Endometrial microvascular endothelial cells (primary cell): ENCODE results near the gene CD9. TPM values are rescaled to one million over a fixed set of nuclear protein-coding genes. Genes with fewer than 3 reads are reported as not detected.
"Not testable (repeated sequence)": the region's sequence is repeated elsewhere in the genome, so short reads cannot be mapped to it uniquely, and the experiment has no call there.

ENCODE experiments used
- in situ Hi-C: cut with HindIII; loops from 2 replicates; pipeline ENCODE4 v1.10.0; 2017; ENCODE audit warnings: low sequenced_read_pairs, low pct_unique_long_range_greater_than_20kb; ENCODE audit errors: inconsistent ontology term
- total RNA-seq: library from RNA; depleted of rRNA; stranded (reverse); fragments of >200 nt; gene quantifications from one replicate; pipeline ENCODE4 v1.2.3, GENCODE V29; 2015; ENCODE audit errors: inconsistent ontology term

The CD9 gene
- total RNA-seq, 1 donor from 2014 or later: 937 TPM

DNA sequence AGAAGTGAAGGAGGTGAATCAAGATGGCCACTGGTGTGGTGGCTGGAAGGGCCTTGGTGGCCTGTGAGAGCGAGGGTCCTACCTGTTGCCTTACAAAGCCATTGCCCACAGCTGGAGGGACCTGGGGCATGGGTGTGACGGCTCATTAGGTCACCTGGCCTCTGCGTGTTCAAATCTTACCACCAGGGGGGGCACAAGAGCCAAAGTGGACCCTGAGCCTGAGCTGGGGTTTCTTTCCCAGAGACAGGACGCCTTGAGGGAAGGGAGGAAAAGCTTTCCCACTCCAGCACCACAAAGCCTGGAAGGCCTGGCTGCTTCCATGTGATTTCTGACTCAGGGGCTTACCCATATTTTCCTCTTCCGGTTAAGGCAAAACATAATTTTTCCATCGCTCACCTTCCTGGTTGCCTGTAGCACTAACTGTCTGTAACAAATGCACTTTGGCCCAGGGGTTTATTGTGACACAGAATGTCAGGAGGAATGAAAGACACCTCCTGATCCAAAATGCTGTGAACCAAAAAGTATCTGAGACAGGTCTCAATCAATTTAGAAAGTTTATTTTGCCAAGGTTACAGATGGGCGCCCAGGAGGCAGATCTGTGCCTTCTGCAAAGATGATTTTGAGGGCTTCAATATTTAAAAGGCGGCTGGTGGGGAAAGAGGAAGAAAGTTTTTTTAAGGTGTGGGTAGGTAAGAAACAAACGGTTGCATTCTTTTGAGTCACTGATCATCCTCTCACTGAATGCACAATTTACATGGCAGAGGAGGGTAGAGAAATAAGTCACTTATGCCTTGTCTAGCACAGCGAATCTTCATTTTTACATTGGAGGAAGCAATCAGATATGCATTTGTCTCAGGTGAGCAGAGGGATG lies 4.3 kb upstream of the CD9 start:
- in situ Hi-C loops: no loop called here

DNA sequence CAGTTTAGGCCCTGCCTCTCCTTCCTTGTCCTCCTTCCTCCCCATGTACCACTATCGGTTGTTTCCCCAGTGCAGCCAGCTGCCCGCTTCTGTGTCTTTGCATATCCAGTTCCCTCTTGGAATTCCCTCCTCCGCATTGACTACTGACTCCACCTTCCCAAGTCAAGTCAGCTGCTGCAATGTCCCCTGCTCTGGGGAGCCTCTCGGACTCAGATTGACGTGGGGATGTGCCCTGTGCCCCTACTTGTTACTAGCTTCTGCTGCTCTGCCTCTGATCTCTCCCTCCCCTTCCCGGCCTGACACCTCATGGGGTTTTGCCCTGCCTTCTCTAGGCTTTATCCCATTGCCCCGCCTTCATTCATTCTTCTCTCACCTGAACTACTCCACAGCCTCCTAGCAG lies 2.1 kb upstream of the CD9 start:
- in situ Hi-C loops: no loop called here

DNA sequence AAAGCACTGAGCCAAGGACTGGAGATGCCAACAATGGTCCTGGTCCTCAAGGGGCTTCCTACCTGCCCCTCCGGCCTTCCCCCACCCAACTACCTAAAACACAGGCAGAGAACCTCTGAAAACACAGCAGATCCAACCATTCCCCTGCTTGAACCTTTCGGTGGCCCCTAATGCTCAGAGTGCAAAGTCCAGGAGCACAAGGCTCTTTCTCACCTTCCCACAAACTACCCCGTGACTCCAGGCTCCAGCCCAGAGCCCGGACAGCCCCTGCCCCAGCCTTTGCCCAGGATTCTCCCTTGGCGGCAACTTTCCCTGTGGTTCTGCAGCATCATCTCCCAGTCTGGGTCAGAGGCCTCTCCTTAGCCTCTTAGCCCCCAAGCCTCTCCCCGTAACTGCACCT lies 1.6 kb upstream of the CD9 start:
- in situ Hi-C loops: no loop called here

DNA sequence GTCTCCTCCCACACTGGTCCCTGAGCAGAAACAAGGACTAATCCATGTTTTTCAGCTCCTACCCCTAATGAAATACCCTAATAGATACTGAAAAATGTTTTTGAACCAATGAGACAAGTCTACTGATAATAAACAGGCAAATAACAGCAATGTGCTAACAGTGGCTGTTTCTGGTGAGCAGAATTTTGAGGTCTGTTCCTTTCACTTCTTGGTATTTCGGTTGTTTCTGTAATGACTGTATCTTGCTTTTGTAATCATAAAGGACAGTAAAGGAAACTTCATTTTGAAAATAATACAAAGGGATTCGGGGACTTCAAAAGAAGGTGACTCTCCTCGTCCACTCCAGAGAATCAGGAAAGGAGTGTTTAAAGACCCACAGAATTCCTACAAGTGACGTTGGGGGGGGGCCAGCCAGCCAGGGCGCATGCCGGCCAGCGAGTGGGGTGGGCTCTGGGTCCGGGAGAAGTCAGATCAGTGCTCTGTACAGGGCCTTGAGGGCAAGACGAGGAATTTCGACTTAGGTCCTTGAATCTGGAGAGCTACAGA lies 1.1 kb upstream of the CD9 start:
- in situ Hi-C loops: no loop called here

DNA sequence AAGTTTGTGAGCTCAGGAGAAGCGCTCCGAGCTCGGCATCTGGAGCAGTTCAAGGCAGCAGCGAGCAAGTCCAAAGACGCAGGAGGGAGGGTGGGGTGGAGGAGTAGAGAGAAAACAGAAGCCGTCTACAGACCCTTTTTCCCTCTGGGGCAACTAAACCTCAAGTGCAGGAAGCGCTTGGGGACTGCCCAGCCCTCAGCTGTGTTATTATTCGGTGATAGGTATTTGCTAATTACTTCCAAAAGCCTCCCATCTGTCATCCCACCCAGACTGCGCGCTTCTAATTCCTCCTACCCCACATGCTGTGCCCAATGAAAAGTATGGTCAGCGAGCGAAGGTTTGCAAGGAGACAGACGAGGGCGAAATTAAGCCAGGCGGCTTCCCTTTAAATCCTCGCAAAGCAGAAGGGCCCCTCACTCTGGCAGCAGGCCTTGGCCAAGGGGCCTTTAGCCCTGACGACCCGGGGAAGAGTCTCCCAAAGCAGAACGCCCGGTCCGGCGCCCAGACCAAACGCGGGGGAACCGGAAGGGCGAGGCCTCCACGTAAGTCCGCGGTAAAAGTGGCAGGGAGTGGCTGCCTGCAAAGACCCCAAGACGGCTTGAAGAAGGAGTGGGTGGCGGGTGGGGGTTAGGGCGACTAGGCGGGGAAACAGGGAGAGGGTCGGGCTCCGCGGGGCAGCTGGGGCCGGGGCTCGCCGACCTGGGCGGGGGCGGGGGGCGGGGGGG lies 507 bp upstream of the CD9 start:
- in situ Hi-C loops: no loop called here

DNA sequence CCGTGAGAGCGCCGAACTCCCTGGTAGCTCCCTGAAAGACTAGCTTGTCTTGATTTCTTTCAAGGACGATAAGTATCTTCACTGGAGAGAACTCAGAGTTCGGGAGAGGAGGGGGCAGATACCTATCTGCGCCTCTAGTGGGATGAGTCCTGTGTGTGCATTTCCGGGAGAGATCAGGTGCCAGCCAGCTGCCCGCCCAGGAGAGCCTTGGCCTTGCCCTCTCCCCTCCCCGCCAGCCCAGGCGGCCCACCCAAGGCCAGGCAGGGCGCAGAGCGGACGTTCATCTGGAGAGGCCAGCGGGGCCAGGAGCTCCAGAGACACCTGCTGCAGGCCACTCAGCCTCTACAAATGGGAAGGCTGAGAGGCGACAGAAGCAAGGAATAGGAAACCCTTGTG lies 1.0 kb downstream of the CD9 start:
- in situ Hi-C loops: no loop called here

DNA sequence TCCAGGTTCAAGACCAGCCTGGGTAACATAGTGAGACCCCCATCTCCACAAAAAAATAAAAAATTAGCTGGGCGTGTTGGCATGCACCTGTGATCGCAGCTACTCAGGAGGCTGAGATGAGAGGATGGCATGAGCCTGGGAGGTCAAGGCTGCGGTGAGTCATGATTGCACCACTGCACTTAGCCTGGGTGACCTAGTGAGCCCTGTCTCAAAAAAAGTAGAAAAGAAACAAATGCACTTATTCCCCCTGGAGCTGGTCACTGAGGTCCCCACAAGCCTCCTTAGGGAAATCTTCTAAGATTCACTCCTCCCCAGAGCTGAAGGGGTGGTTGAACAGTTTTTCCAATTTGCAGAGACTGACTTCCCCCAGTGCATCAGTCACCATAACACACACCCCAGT lies 1.6 kb downstream of the CD9 start:
- in situ Hi-C loops: no loop called here

DNA sequence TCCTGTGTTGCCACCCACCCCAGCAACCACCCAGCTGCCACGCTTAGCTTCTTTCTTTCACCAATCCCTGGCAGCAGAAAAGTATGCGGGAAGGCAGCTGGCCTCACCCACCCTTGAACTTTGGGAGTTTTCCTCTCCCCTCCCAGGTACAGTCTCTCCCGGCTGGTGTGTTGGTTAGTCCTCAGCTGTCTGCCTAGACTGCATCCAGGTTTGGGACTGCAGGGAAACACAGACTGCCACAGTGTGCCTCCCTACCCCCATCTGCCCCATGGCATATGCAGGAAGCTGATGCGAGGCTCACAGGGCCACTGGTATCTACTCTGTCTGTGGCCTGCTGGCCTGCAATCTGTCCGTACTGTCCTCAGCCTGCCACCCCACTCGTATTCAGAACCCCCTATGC lies 2.1 kb downstream of the CD9 start:
- in situ Hi-C loops: no loop called here

DNA sequence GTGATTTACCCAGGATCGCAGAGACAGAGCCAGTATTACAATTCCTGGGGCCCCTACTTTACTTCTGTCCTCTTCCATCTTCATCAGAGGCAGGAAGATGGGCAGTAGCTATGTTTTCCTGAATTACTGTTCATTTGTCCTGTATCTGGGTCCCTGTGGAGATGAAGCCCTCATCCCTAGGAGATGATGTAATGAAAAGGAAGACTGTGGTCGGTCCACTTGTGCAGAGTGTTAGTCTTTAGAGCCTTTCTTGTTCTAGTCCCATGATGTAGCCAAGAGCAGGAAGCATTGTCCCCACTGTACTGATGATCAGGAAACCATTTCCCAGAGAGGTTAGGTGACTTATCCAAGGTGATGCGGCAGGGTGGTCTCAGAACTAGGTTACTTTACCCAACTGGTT lies 2.6 kb downstream of the CD9 start:
- in situ Hi-C loops: no loop called here

DNA sequence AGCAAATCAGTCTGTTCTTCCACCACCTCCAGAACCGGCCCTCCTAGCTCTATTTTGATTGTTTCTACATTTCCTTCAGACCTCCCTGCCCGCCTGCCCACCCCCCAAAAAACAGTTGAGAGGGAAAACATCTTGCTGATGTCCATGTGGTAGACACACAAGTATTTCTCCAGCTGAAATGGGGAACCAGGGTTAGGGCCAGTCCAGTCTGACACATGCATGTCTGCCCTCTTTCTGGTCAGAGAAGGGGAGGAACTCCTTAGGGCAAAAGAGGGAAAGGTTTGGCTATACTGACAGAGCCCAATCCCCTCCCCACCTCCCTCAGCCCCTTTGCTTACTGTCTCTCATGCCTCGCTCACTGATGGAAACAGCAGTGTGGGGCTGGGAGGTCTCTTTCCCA lies 3.4 kb downstream of the CD9 start:
- in situ Hi-C loops: no loop called here

DNA sequence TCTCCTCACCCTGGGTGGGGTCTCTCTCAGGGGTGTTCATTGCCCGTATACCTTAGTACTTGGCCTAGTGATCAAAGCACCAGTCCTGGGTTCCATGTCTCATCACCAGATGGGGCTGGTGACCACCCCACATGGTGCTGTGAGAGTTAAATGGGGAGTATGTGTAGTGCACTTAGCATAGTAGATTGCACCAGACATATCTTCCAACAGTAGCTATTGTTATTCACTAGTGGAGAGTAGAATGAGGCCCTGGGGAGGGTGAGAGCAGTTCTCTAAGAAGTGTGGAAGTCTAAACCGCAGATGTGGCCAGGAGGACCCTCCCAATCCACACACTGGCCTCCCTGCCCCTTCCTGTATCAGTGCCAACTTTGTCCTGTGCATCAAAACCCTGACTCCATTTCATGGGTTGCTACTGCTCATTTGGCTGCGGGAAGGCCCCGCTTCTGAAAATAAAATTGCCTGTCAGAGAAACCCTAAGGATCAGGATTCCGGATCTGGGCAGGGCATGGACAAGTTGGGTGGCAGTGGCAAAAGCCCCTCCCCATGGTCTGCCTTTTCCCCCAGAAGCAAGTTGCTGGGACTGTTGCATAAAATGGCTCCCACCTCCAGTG lies 4.4 kb downstream of the CD9 start:
- in situ Hi-C loops: no loop called here

DNA sequence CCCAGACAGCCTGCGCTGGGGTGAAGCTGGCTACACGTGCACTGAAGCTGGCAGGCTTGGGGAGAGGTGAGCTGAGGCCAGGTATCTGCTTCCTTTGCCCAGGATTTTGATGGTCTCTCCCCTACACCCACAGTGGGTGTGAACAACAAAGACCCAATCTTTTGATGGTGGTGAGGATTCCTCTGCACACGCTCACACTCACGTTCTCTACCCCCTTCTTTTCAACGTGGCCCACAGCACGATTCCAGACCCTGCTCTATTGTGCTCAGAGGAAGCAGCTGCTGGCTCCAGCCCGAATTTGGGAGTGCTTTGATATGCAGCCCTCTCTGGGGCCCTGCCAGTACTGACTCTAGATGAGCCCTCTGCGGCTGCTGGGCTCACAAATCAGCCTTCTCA lies 4.9 kb downstream of the CD9 start:
- in situ Hi-C loops: no loop called here

DNA sequence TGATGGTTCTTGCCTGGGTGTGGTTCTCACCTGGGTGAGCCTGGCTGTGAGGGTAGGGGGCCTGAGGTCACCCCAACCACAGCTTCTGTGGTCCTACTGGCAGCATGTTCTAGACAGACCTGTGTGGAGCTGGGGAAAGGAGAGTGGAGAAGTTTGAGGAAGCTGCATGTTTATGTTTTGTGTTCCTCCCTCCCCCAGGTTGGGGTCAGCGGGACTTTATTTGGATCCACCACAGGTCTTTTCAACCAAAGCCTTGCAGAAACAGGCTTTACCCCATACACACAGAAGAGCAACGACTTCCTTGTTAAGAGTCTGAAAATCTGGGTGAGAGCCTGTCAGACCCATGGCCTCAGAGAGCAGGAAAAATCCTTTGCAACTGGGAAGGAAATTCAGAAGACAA lies 5.6 kb downstream of the CD9 start:
- in situ Hi-C loops: no loop called here

DNA sequence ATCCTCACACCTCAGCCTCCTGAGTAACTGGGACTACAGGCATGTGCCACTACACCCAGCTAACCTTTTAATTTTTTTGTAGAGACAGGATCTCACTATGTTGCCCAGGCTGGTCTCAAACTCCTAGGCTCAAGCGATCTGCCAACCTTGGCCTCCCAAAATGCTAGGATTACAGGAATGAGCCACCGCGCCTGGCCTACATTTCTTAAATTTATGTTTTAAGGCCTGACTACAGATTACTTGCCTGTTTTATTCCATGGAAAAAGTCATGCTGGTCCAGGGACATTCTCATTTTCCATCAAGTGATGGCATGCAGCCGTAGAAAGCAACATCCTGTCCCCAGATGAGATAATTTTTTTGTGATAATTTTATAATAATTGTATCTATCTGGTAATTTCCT lies 6.1 kb downstream of the CD9 start:
- in situ Hi-C loops: no loop called here

DNA sequence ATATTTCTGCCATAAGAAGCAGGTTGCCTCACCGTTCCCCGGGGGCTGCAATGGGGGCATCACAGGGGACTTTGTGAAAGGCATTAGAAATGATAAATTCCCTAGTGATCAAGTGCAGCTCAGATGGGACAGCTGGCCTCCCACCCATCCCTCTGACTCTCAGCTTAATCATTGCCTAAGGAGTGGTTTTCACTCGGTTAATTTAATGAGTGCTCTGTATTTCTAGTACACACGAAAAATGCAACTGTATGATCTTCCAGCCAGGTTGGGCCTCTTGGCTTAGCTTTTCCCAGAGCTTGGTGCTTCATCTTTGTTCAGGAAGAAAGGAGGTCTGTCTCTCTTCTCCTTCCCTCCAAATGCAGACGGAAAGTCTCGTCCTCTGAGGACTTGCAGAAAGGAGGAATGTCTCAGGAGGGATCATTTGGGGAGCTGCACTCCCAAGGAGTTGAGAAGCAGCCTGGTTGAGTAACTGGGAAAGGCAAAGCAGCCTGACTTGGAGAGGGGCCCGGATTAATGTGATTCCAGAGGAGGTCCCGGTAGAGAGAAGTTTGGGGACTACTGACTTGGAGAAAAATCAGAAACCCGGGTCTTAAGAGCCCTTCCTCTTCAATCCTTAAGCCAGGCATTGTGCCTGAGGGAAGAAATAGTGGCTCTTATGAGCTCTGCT lies 7.2 kb downstream of the CD9 start:
- in situ Hi-C loops: no loop called here

DNA sequence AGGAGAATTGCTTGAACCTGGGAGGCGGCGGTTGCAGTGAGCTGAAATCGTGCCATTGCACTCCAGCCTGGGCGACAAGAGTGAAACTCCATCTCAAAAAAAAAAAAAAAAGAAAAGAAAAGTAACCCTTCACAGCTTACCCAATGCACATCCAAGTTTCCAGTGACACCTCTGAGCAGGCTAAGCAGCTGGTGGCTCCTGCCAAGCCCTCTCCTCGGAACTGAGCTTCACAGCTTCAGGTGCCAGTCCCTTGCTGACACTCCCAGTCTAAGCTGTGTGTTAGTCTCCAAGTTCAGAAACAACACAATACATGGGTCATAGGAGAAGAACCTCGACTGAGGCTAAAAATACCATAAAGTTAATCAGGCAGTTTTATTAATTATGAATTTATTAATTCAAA lies 7.9 kb downstream of the CD9 start:
- in situ Hi-C loops: no loop called here

DNA sequence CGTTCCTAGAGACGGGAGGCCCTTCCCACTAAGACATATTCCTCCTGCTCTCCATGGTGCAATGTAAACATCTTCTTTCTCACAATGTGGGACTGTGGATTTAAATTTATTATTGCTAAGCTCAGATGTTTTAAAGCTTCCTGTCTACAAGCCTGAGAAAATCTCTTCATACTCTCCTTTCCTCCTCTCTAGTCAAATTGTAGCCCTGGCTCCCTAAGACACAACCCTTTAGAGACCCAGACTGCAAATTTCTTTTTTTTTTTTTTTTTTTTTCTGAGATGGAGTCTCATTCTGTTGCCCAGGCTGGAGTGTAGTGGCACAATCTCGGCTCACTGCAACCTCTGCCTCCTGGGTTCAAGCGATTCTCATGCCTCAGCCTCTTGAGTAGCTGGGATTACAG lies 9.2 kb downstream of the CD9 start:
- in situ Hi-C loops: not testable (repeated sequence)

DNA sequence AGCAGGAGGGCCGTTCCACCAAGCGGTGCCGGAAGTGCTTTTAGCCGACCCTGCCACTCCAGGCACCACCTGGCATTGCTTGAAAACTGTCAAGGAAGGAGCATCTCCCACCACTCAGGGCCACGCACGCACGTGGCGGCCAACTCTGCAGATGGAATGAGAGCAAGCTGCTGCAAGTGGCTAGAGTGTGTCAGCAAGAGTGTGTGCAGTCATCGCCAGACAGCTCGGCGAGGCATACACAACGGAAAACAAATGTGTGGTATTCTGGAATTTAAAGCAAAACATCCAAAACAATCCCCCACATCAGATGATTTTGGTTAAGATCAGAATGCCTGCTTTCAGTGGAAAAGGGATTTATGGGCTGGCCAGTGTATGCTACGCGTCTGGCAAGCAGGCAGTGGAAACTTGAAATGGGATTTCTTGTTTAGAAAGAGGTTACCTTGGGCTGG lies 11.2 kb downstream of the CD9 start:
- in situ Hi-C loops: no loop called here

DNA sequence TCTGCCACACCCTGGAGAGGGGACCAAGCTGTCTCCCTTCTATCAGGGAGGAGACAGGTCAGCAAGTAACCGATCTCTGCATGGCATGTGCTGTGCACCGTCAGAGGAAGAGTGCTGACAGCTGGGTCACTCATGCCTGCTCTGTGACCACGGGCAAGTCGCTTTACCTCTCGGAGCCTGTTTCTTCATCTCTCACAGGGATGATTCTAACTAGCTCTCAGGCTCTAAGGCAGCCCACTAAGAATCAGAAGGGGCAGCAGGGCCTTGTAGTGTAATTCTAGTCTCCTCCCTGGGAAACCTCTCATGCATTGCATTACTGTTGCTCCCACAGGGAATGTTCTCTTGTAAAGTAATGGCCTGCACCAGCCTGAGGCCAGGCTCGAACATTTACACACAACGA lies 11.9 kb downstream of the CD9 start:
- in situ Hi-C loops: no loop called here
